Renal pelvis (tissue), 3 donors: ENCODE results near the gene MRPS10. TPM values are rescaled to one million over a fixed set of nuclear protein-coding genes. Genes with fewer than 3 reads are reported as not detected.

Source experiments
- polyA plus RNA-seq, 3 donors: library from polyadenylated mRNA; unstranded; fragments of 120-200 nt; gene quantifications; one replicate each; pipeline ENCODE4 v1.2.1, GENCODE V29; 2013; ENCODE audit not compliant: insufficient read length in 3 of 3

MRPS10 gene
- polyA plus RNA-seq, 3 donors = 26.2 to 29.3 (median 26.9) TPM

Other genes starting within 250 kb of the MRPS10 start
- 10 to 100 TPM; 18.6 to 28.1 (median 26.3) TPM for gene TAF8, start 167.3 kb downstream of the MRPS10 start, polyA plus RNA-seq
- 1 to 10 TPM; 5.0 to 5.8 (median 5.2) TPM for gene C6orf132, start 75.2 kb downstream of the MRPS10 start, polyA plus RNA-seq
- under 1 TPM in 1 of 3 donors, not detected in 2; 0.24 TPM for gene GUCA1A, start 44.5 kb downstream of the MRPS10 start, polyA plus RNA-seq
- 1 to 10 TPM; 1.3 to 2.7 (median 1.8) TPM for gene GUCA1B, start 22.9 kb downstream of the MRPS10 start, polyA plus RNA-seq
- 10 to 100 TPM; 14.1 to 18.3 (median 15.8) TPM for gene TRERF1, start 234.1 kb upstream of the MRPS10 start, polyA plus RNA-seq